Parathyroid adenoma (tissue), 2 donors: ENCODE data around the gene KCTD21.

Experiments used
- H2AFZ ChIP-seq: fragments of 300-600 bp; sonication (generic); one replicate; pipeline ENCODE4 v1.7.0; 2017; ENCODE audit warnings: antibody characterized with exemption, mild to moderate bottlenecking
- H3K27ac ChIP-seq: fragments of 300-600 bp; sonication (generic); one replicate; pipeline ENCODE4 v1.7.0; 2017
- H3K27me3 ChIP-seq: fragments of 300-600 bp; sonication (generic); one replicate; pipeline ENCODE4 v1.7.0; 2017; ENCODE audit warnings: low read length; ENCODE audit not compliant: control insufficient read depth, insufficient read depth
- H3K36me3 ChIP-seq: fragments of 300-600 bp; sonication (generic); one replicate; pipeline ENCODE4 v1.7.0; 2017; ENCODE audit warnings: low read length; ENCODE audit not compliant: control insufficient read depth, insufficient read depth
- H3K4me1 ChIP-seq: fragments of 300-600 bp; sonication (generic); one replicate; pipeline ENCODE4 v1.7.0; 2017; ENCODE audit warnings: control low read depth
- H3K4me2 ChIP-seq: fragments of 300-600 bp; sonication (generic); one replicate; pipeline ENCODE4 v1.7.0; 2017; ENCODE audit warnings: low read length
- H3K4me3 ChIP-seq: fragments of 300-600 bp; sonication (generic); one replicate; pipeline ENCODE4 v1.7.0; 2017; ENCODE audit warnings: low read depth, low read length
- H3K79me2 ChIP-seq: fragments of 300-600 bp; sonication (generic); one replicate; pipeline ENCODE4 v1.7.0; 2017; ENCODE audit warnings: control low read depth
- H3K9ac ChIP-seq: fragments of 300-600 bp; sonication (generic); one replicate; pipeline ENCODE4 v1.7.0; 2017; ENCODE audit warnings: mild to moderate bottlenecking
- H3K9me3 ChIP-seq: fragments of 300-600 bp; sonication (generic); one replicate; pipeline ENCODE4 v1.7.0; 2017; ENCODE audit warnings: low read length; ENCODE audit not compliant: control insufficient read depth
- TF ChIP-seq, protein P1 (sequence below): fragments of 300-600 bp; sonication (generic); IDR thresholded peaks from one replicate; pipeline ENCODE4 v1.7.0; 2017; ENCODE audit warnings: antibody characterized with exemption, mild to moderate bottlenecking
- donor health status: primary hyperparathyroidism.

KCTD21 gene

GRCh38 chr11:78163828-78164227 is 24.6 kb downstream of the KCTD21 start:
- Histone ChIP-seq H3K4me2 (no peak overlapping the region), H3K4me1 (no peaks in the 10 kb centered on the region), H3K9me3 (no peaks in the 10 kb centered on the region), H3K36me3 (no peaks in the 10 kb centered on the region), H3K27me3 (no peaks in the 10 kb centered on the region), H3K79me2 (no peaks in the 10 kb centered on the region), H2AFZ (no peak overlapping the region), H3K9ac (no peak overlapping the region), H3K4me3 (no peak overlapping the region), H3K27ac (no peak overlapping the region)
- TF ChIP-seq, protein P1, sequence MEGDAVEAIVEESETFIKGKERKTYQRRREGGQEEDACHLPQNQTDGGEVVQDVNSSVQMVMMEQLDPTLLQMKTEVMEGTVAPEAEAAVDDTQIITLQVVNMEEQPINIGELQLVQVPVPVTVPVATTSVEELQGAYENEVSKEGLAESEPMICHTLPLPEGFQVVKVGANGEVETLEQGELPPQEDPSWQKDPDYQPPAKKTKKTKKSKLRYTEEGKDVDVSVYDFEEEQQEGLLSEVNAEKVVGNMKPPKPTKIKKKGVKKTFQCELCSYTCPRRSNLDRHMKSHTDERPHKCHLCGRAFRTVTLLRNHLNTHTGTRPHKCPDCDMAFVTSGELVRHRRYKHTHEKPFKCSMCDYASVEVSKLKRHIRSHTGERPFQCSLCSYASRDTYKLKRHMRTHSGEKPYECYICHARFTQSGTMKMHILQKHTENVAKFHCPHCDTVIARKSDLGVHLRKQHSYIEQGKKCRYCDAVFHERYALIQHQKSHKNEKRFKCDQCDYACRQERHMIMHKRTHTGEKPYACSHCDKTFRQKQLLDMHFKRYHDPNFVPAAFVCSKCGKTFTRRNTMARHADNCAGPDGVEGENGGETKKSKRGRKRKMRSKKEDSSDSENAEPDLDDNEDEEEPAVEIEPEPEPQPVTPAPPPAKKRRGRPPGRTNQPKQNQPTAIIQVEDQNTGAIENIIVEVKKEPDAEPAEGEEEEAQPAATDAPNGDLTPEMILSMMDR, result no peak

DNA sequence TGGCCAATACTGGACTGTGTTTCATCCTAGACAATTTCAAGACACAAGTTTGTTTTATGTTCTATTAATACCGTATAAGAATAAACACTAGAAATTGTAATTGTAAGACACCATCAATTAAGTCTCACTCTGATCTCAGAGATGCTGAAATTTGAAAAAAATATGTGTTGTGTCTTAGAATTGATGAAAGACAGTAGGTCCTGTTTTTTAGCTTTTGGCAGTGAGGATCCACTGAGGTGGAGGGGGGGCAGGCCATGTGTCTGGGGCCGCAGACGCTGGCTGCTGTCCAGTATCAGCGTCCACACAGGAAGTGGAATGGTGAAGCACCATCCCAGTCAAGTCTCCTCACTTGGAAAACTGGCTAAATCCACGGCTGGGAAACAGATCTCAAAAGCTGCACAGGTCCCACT is 26.5 kb downstream of the KCTD21 start:
- no peak overlapping the region for H3K27ac ChIP-seq
- no peak overlapping the region for H3K4me2 ChIP-seq
- H3K4me1 ChIP-seq, result no peaks in the 10 kb centered on the region
- H3K36me3 ChIP-seq, result no peaks in the 10 kb centered on the region
- H2AFZ ChIP-seq, result no peak overlapping the region
- H3K79me2 ChIP-seq, result no peaks in the 10 kb centered on the region
- no peak overlapping the region for H3K4me3 ChIP-seq
- H3K9ac ChIP-seq, result no peak overlapping the region
- no peaks in the 10 kb centered on the region for H3K27me3 ChIP-seq
- TF ChIP-seq, protein P1, result no peak
- no peaks in the 10 kb centered on the region for H3K9me3 ChIP-seq

DNA sequence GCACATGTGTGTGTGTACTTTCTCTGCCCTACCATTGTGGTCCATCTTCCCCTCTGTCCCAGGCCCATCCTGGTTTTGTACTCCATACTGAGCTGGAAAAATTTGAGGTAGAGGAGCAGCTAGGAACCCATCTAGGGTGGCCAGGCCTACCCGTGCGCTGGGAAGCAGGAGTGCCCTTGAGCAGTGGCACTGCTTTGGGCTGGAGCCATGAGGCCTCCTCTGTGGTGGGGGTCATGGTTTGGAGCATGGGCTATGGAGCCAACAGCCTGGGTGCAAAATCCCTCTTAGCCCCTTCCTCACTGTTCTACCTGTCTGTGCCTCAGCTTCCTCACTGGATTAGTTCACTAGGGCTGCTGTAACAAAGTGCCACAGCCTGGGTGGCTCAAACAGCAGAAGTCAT is 27.1 kb downstream of the KCTD21 start:
- no peaks in the 10 kb centered on the region for H3K27me3 ChIP-seq
- no peaks in the 10 kb centered on the region for H3K9me3 ChIP-seq
- no peak overlapping the region for H3K4me3 ChIP-seq
- no peak overlapping the region for H3K4me2 ChIP-seq
- H3K27ac ChIP-seq, result no peak overlapping the region
- H2AFZ ChIP-seq, result no peak overlapping the region
- TF ChIP-seq, protein P1, result no peak
- H3K79me2 ChIP-seq, result no peaks in the 10 kb centered on the region
- no peaks in the 10 kb centered on the region for H3K36me3 ChIP-seq
- H3K4me1 ChIP-seq, result no peaks in the 10 kb centered on the region
- no peak overlapping the region for H3K9ac ChIP-seq

- H3K4me3 ChIP-seq, result no peak overlapping the region
- H3K9me3 ChIP-seq, result no peaks in the 10 kb centered on the region
These were observed 27.9 kb downstream of the KCTD21 start for GRCh38 chr11:78160557-78160956.

More at GRCh38 chr11:78160557-78160956, 27.9 kb downstream of the KCTD21 start:
- Histone ChIP-seq H3K27ac (no peak overlapping the region), H3K27me3 (no peaks in the 10 kb centered on the region), H3K79me2 (no peaks in the 10 kb centered on the region), H3K4me1 (no peaks in the 10 kb centered on the region), H3K36me3 (no peaks in the 10 kb centered on the region), H2AFZ (no peak overlapping the region), H3K4me2 (no peak overlapping the region), H3K9ac (no peak overlapping the region)
- TF ChIP-seq, protein P1, result no peak
